Activated T-cell treated with anti-CD3 and anti-CD28 coated beads, Interleukin-2, amount 50 U/mL, for 72 hours (primary cell): ENCODE results near the gene PKDCC. TPM values are rescaled to one million over a fixed set of nuclear protein-coding genes. Genes with fewer than 3 reads are reported as not detected.
"Not testable (repeated sequence)": the region's sequence is repeated elsewhere in the genome, so short reads cannot be mapped to it uniquely, and the experiment has no call there.

Experiments used
- ATAC-seq, 2 donors: fragments of 150-1000 bp; cut with Tn5 transposase; replicated peaks in 1 of 2; 2 replicates each; pipeline ENCODE4 v1.10.0; 2021; ENCODE audit warnings: moderate library complexity in 2 of 2, mild to moderate bottlenecking in 1 of 2
- DNase-seq, 2 donors: peaks; one replicate each; pipeline ENCODE4 v3.0.0; 2021 to 2022; ENCODE audit warnings: mixed read lengths in 1 of 2
- H3K27ac Mint-ChIP-seq: one replicate; pipeline ENCODE4 v1.8.0; 2022; ENCODE audit warnings: mild to moderate bottlenecking, moderate library complexity, mixed read lengths
- H3K27me3 Mint-ChIP-seq: one replicate; pipeline ENCODE4 v1.8.0; 2022; ENCODE audit warnings: low read depth, mixed read lengths
- H3K36me3 Mint-ChIP-seq, 2 donors: one replicate each; pipeline ENCODE4 v1.8.0; 2022; ENCODE audit warnings: mixed read lengths in 2 of 2, mild to moderate bottlenecking in 1 of 2; ENCODE audit not compliant: insufficient read depth in 2 of 2
- H3K4me1 Mint-ChIP-seq: one replicate; pipeline ENCODE4 v1.8.0; 2022; ENCODE audit warnings: low read depth, mixed read lengths
- H3K4me3 Mint-ChIP-seq, 2 donors: one replicate each; pipeline ENCODE4 v1.8.0; 2022; ENCODE audit warnings: mild to moderate bottlenecking in 2 of 2, mixed read lengths in 2 of 2, moderate library complexity in 2 of 2
- H3K9me3 Mint-ChIP-seq, 2 donors: one replicate each; pipeline ENCODE4 v1.8.0; 2022; ENCODE audit warnings: mixed read lengths in 2 of 2
- total RNA-seq, 2 donors: library from RNA; stranded (reverse); gene quantifications; one replicate each; pipeline ENCODE4 v1.2.3, GENCODE V29; 2022

The PKDCC gene
- total RNA-seq, 2 donors from 2014 or later = not detected

- H3K36me3 Mint-ChIP-seq, ATAC-seq, H3K4me3 Mint-ChIP-seq, H3K27ac Mint-ChIP-seq, H3K9me3 Mint-ChIP-seq, DNase-seq, H3K4me1 Mint-ChIP-seq: not testable (repeated sequence)
- H3K27me3 Mint-ChIP-seq = peaks cover 28% of the 10 kb centered on the region
Measured at GRCh38 chr2:42034096-42034495, 13.7 kb upstream of the PKDCC start.

- no peak for ATAC-seq
- H3K27ac Mint-ChIP-seq = no peak overlapping the region
- no peak overlapping the region for H3K4me3 Mint-ChIP-seq
- no peaks in the 10 kb centered on the region for H3K4me1 Mint-ChIP-seq
- DNase-seq = no peak
- no peaks in the 10 kb centered on the region for H3K9me3 Mint-ChIP-seq
- H3K36me3 Mint-ChIP-seq = no peaks in the 10 kb centered on the region
- peaks cover 28% of the 10 kb centered on the region for H3K27me3 Mint-ChIP-seq
Measured at GRCh38 chr2:42035241-42035640, 12.6 kb upstream of the PKDCC start.

GRCh38 chr2:42036413-42036812 is 11.4 kb upstream of the PKDCC start:
- no peak overlapping the region for H3K4me3 Mint-ChIP-seq
- peaks cover 20% of the 10 kb centered on the region for H3K27me3 Mint-ChIP-seq
- H3K4me1 Mint-ChIP-seq = no peaks in the 10 kb centered on the region
- ATAC-seq = no peak
- DNase-seq = no peak
- no peaks in the 10 kb centered on the region for H3K36me3 Mint-ChIP-seq
- H3K27ac Mint-ChIP-seq = no peak overlapping the region
- no peaks in the 10 kb centered on the region for H3K9me3 Mint-ChIP-seq

- ATAC-seq (no peak), DNase-seq (no peak)
- Mint-ChIP-seq H3K9me3 (no peaks in the 10 kb centered on the region), H3K4me3 (no peak overlapping the region), H3K27me3 (peaks cover 20% of the 10 kb centered on the region), H3K4me1 (no peaks in the 10 kb centered on the region), H3K27ac (no peak overlapping the region), H3K36me3 (no peaks in the 10 kb centered on the region)
Measured at GRCh38 chr2:42036940-42037339, 10.9 kb upstream of the PKDCC start.

GRCh38 chr2:42040643-42041278 is 7.1 kb upstream of the PKDCC start:
- DNase-seq = no peak
- no peaks in the 10 kb centered on the region for H3K36me3 Mint-ChIP-seq
- no peak for ATAC-seq
- H3K9me3 Mint-ChIP-seq = no peaks in the 10 kb centered on the region
- H3K27ac Mint-ChIP-seq = no peak overlapping the region
- no peak overlapping the region for H3K4me3 Mint-ChIP-seq
- no peaks in the 10 kb centered on the region for H3K4me1 Mint-ChIP-seq
- peaks cover 47% of the 10 kb centered on the region for H3K27me3 Mint-ChIP-seq

- no peaks in the 10 kb centered on the region for H3K9me3 Mint-ChIP-seq
- H3K4me1 Mint-ChIP-seq = no peaks in the 10 kb centered on the region
- H3K27me3 Mint-ChIP-seq = peaks cover 47% of the 10 kb centered on the region
- ATAC-seq = no peak
- H3K4me3 Mint-ChIP-seq = no peak overlapping the region
- no peak overlapping the region for H3K27ac Mint-ChIP-seq
- DNase-seq = no peak
- H3K36me3 Mint-ChIP-seq = no peaks in the 10 kb centered on the region
Measured at GRCh38 chr2:42041377-42042127, 6.3 kb upstream of the PKDCC start.

- H3K36me3 Mint-ChIP-seq = no peaks in the 10 kb centered on the region
- no peak overlapping the region for H3K4me3 Mint-ChIP-seq
- no peak overlapping the region for H3K27ac Mint-ChIP-seq
- ATAC-seq = no peak
- peaks cover 4% of the 10 kb centered on the region for H3K4me1 Mint-ChIP-seq
- peaks cover 55% of the 10 kb centered on the region for H3K27me3 Mint-ChIP-seq
- DNase-seq = no peak
- no peaks in the 10 kb centered on the region for H3K9me3 Mint-ChIP-seq
Measured at GRCh38 chr2:42042631-42043355, 5.0 kb upstream of the PKDCC start.

GRCh38 chr2:42043789-42044394 is 3.9 kb upstream of the PKDCC start:
- Mint-ChIP-seq H3K27ac (no peak overlapping the region), H3K27me3 (peaks cover 55% of the 10 kb centered on the region), H3K36me3 (no peaks in the 10 kb centered on the region)

GRCh38 chr2:42044939-42045338 is 2.9 kb upstream of the PKDCC start:
- peaks cover 57% of the 10 kb centered on the region for H3K27me3 Mint-ChIP-seq
- H3K4me1 Mint-ChIP-seq = peaks cover 4% of the 10 kb centered on the region
- no peaks in the 10 kb centered on the region for H3K36me3 Mint-ChIP-seq
- no peak overlapping the region for H3K27ac Mint-ChIP-seq
- no peaks in the 10 kb centered on the region for H3K9me3 Mint-ChIP-seq
- ATAC-seq (no peak), DNase-seq (no peak)
- no peak overlapping the region for H3K4me3 Mint-ChIP-seq

More at GRCh38 chr2:42043789-42044394, 3.9 kb upstream of the PKDCC start:
- no peak overlapping the region for H3K4me3 Mint-ChIP-seq
- H3K9me3 Mint-ChIP-seq = no peaks in the 10 kb centered on the region
- no peak for DNase-seq
- peaks cover 4% of the 10 kb centered on the region for H3K4me1 Mint-ChIP-seq
- no peak for ATAC-seq

- no peak overlapping the region for H3K27ac Mint-ChIP-seq
- H3K27me3 Mint-ChIP-seq = peaks cover 57% of the 10 kb centered on the region
- H3K9me3 Mint-ChIP-seq = no peaks in the 10 kb centered on the region
- no peak overlapping the region for H3K4me3 Mint-ChIP-seq
- no peak for ATAC-seq
- no peak for DNase-seq
- peaks cover 4% of the 10 kb centered on the region for H3K4me1 Mint-ChIP-seq
- no peaks in the 10 kb centered on the region for H3K36me3 Mint-ChIP-seq
Measured at GRCh38 chr2:42045352-42045751, 2.5 kb upstream of the PKDCC start.

- H3K9me3 Mint-ChIP-seq = no peaks in the 10 kb centered on the region
- no peak overlapping the region for H3K4me3 Mint-ChIP-seq
- no peaks in the 10 kb centered on the region for H3K36me3 Mint-ChIP-seq
- H3K4me1 Mint-ChIP-seq = peaks cover 4% of the 10 kb centered on the region
- DNase-seq (no peak), ATAC-seq (no peak)
- H3K27ac Mint-ChIP-seq = no peak overlapping the region
- peaks cover 61% of the 10 kb centered on the region for H3K27me3 Mint-ChIP-seq
Measured at GRCh38 chr2:42045848-42046748, 1.7 kb upstream of the PKDCC start.

GRCh38 chr2:42046819-42047487 is 868 bp upstream of the PKDCC start:
- H3K4me3 Mint-ChIP-seq = peak overlapping the region; percentile 56 to 68
- H3K4me1 Mint-ChIP-seq = peaks cover 4% of the 10 kb centered on the region
- DNase-seq = no peak
- peaks cover 59% of the 10 kb centered on the region for H3K27me3 Mint-ChIP-seq
- no peak overlapping the region for H3K27ac Mint-ChIP-seq
- no peaks in the 10 kb centered on the region for H3K36me3 Mint-ChIP-seq
- no peaks in the 10 kb centered on the region for H3K9me3 Mint-ChIP-seq
- peak in 1 of 2 donors; percentile 17 for ATAC-seq
